MCF 10A (cell line): ENCODE data around the gene GSG1L. TPM values are rescaled to one million over a fixed set of nuclear protein-coding genes. Genes with fewer than 3 reads are reported as not detected.

Experiments used
- BruUV-seq: library from RNA; stranded (reverse); fragments of 400-500 nt; replicated peaks from 2 replicates; lab custom pipeline; 2021; lab: Mats Ljungman, UMichigan
- CTCF ChIA-PET: fragments of 300-600 bp; sonication (Branson Sonifier 250); formaldehyde crosslinking; extraction: SDS; loops from one replicate; lab custom pipeline; 2021; ENCODE audit warnings: antibody characterized with exemption, inconsistent platforms; lab: Yijun Ruan, JAX
- POLR2A ChIA-PET: fragments of 300-600, 350-650 bp; sonication (Branson Sonifier 250); formaldehyde crosslinking; extraction: SDS; loops from one replicate; lab custom pipeline; 2020; ENCODE audit warnings: antibody characterized with exemption, inconsistent platforms; lab: Yijun Ruan, JAX
- DNase-seq: peaks from one replicate; pipeline ENCODE4 v3.0.0-alpha.2; 2018; ENCODE audit not compliant: unreplicated experiment
- H3K27ac Mint-ChIP-seq: one replicate; pipeline ENCODE4 v1.8.0; 2022; ENCODE audit warnings: mild to moderate bottlenecking, low read depth, mixed read lengths; ENCODE audit not compliant: unreplicated experiment
- H3K27me3 Mint-ChIP-seq: one replicate; pipeline ENCODE4 v1.8.0; 2022; ENCODE audit warnings: mixed read lengths; ENCODE audit not compliant: insufficient read depth, unreplicated experiment
- H3K36me3 Mint-ChIP-seq: one replicate; pipeline ENCODE4 v1.8.0; 2022; ENCODE audit warnings: mild to moderate bottlenecking, moderate library complexity, mixed read lengths; ENCODE audit not compliant: insufficient read depth, unreplicated experiment
- H3K4me1 Mint-ChIP-seq: one replicate; pipeline ENCODE4 v1.8.0; 2022; ENCODE audit warnings: mixed read lengths; ENCODE audit not compliant: insufficient read depth, unreplicated experiment
- H3K4me3 Mint-ChIP-seq: one replicate; pipeline ENCODE4 v1.8.0; 2022; ENCODE audit warnings: mild to moderate bottlenecking, moderate library complexity, mixed read lengths; ENCODE audit not compliant: unreplicated experiment
- H3K9me3 Mint-ChIP-seq: one replicate; pipeline ENCODE4 v1.8.0; 2022; ENCODE audit warnings: mixed read lengths; ENCODE audit not compliant: unreplicated experiment
- CTCF ChIP-seq: fragments of 200-600 bp; IDR thresholded peaks from one replicate; pipeline ENCODE4 v1.8.0; 2022; ENCODE audit warnings: antibody characterized with exemption, mild to moderate bottlenecking; ENCODE audit not compliant: unreplicated experiment
- intact Hi-C: fragments of 100-400 bp; cut with micrococcal nuclease; formaldehyde crosslinking; loops from 2 replicates; pipeline ENCODE4 v1.14.1; 2022
- total RNA-seq: library from RNA; stranded (reverse); gene quantifications from 2 replicates; pipeline ENCODE4 v1.2.3, GENCODE V29; 2022

The GSG1L gene
- total RNA-seq, 1 experiment from 2014 or later, result not detected

GRCh38 chr16:27972500-27972899 is 91.0 kb downstream of the GSG1L start:
- Mint-ChIP-seq H3K36me3 (no peaks in the 10 kb centered on the region), H3K4me1 (no peaks in the 10 kb centered on the region), H3K4me3 (no peak overlapping the region), H3K9me3 (no peaks in the 10 kb centered on the region), H3K27me3 (peaks cover 17% of the 10 kb centered on the region), H3K27ac (no peak overlapping the region)
- intact Hi-C loops, result loop anchor here (1.0 kb wide), 1 partner anchor 98 kb away; no protein-coding TSS in a partner anchor
- peak; percentile 43 for TF ChIP-seq CTCF
- BruUV-seq, result no TSS peak
- ChIA-PET CTCF (interaction anchor here (0.6 to 4.4 kb wide), 25 partner anchors 10 to 722 kb away, joined by 3 to 68 read pairs (median 4); partner anchors contain the start of gene KATNIP), POLR2A (interaction anchor here (2.2 kb wide), 1 partner anchor 98 kb away, joined by 10 read pairs; no protein-coding TSS in a partner anchor)
- peak; percentile 63 for DNase-seq

GRCh38 chr16:27969574-27969973 is 93.9 kb downstream of the GSG1L start:
- no peak overlapping the region for H3K27ac Mint-ChIP-seq
- intact Hi-C loops, result no loop called here
- no TSS peak for BruUV-seq
- POLR2A ChIA-PET, result no interaction called here
- peaks cover 21% of the 10 kb centered on the region for H3K27me3 Mint-ChIP-seq
- CTCF ChIA-PET, result interaction anchor here (2.3 kb wide), 1 partner anchor 101 kb away, joined by 11 read pairs; no protein-coding TSS in a partner anchor
- H3K9me3 Mint-ChIP-seq, result no peaks in the 10 kb centered on the region
- no peaks in the 10 kb centered on the region for H3K36me3 Mint-ChIP-seq
- peak; percentile 43 for DNase-seq
- no peaks in the 10 kb centered on the region for H3K4me1 Mint-ChIP-seq
- TF ChIP-seq CTCF, result no peak
- no peak overlapping the region for H3K4me3 Mint-ChIP-seq

GRCh38 chr16:27967169-27967568 is 96.3 kb downstream of the GSG1L start:
- Mint-ChIP-seq H3K9me3 (no peaks in the 10 kb centered on the region), H3K4me3 (no peak overlapping the region), H3K27ac (no peak overlapping the region), H3K36me3 (no peaks in the 10 kb centered on the region), H3K27me3 (peaks cover 38% of the 10 kb centered on the region), H3K4me1 (no peaks in the 10 kb centered on the region)
- POLR2A ChIA-PET, result no interaction called here
- TF ChIP-seq CTCF, result no peak
- intact Hi-C loops, result no loop called here
- no peak for DNase-seq
- no TSS peak for BruUV-seq
- CTCF ChIA-PET, result interaction anchor here (0.5 to 2.3 kb wide), 3 partner anchors 28 to 202 kb away, joined by 3 to 11 read pairs (median 3); no protein-coding TSS in a partner anchor

GRCh38 chr16:27966756-27967155 is 96.8 kb downstream of the GSG1L start:
- Mint-ChIP-seq H3K4me3 (no peak overlapping the region), H3K27me3 (peaks cover 38% of the 10 kb centered on the region), H3K27ac (no peak overlapping the region), H3K9me3 (no peaks in the 10 kb centered on the region), H3K36me3 (no peaks in the 10 kb centered on the region), H3K4me1 (no peaks in the 10 kb centered on the region)
- intact Hi-C loops, result no loop called here
- POLR2A ChIA-PET, result no interaction called here
- CTCF ChIA-PET, result interaction anchor here (0.5 to 0.7 kb wide), 3 partner anchors 28 to 326 kb away, joined by 3 read pairs; no protein-coding TSS in a partner anchor
- no TSS peak for BruUV-seq
- no peak for TF ChIP-seq CTCF
- no peak for DNase-seq
